Suprapubic skin (tissue), 4 donors: Measurements from ENCODE around the gene PDE8A.

Source experiments
- CTCF ChIP-seq, 2 donors: fragments of 200-600 bp in 1 of 2; fragments of 450-650 bp in 1 of 2; sonication (generic) in 1 of 2; IDR thresholded peaks; one replicate each; pipeline ENCODE4 v1.5.1; 2016 to 2019; ENCODE audit warnings: antibody characterized with exemption in 2 of 2, mild to moderate bottlenecking in 1 of 2, moderate library complexity in 1 of 2
- EP300 ChIP-seq: sonication (generic); formaldehyde crosslinking; IDR thresholded peaks from one replicate; pipeline ENCODE4 v1.6.1; 2017; ENCODE audit warnings: antibody characterized with exemption
- POLR2A ChIP-seq, 2 donors: fragments of 450-650 bp; IDR thresholded peaks; one replicate each; pipeline ENCODE4 v1.6.1; 2017; ENCODE audit warnings: antibody characterized with exemption in 2 of 2, mild to moderate bottlenecking in 2 of 2, moderate library complexity in 2 of 2
- POLR2AphosphoS5 ChIP-seq, 3 donors: sonication (generic); formaldehyde crosslinking; IDR thresholded peaks; one replicate each; pipeline ENCODE4 v1.6.1; 2017; ENCODE audit warnings: antibody characterized with exemption in 3 of 3

- TF ChIP-seq CTCF (IDR thresholded peaks at IDR 0.05): no peak
- TF ChIP-seq POLR2A (IDR thresholded peaks at IDR 0.05): no peak
- TF ChIP-seq POLR2AphosphoS5 (IDR thresholded peaks at IDR 0.05): no peak
- TF ChIP-seq EP300: no peak
Observed at GRCh38 chr15:85031944-85032558, 50.4 kb downstream of the PDE8A start.
